Loucy (cell line): Measurements from ENCODE around the gene DGUOK.

Experiments
- H2AFZ ChIP-seq: fragments of 200-600 bp; sonication (generic); 2 replicates; pipeline ENCODE4 v1.6.0; 2016; ENCODE audit warnings: antibody characterized with exemption, mild to moderate bottlenecking, low read length, moderate library complexity
- H3F3A ChIP-seq: fragments of 200-600 bp; 2 replicates; pipeline ENCODE4 v1.6.0; 2016; ENCODE audit warnings: antibody characterized with exemption, low read depth, mild to moderate bottlenecking
- H3K27me3 ChIP-seq: fragments of 200-600 bp; sonication (generic); 2 replicates; pipeline ENCODE4 v1.6.1; 2014; ENCODE audit warnings: low read length, mild to moderate bottlenecking; ENCODE audit not compliant: insufficient read depth, poor library complexity, severe bottlenecking
- H3K36me3 ChIP-seq: fragments of 200-600 bp; sonication (generic); 2 replicates; pipeline ENCODE4 v1.6.1; 2016; ENCODE audit warnings: low read length; ENCODE audit not compliant: insufficient read depth
- H3K4me1 ChIP-seq: fragments of 200-600 bp; sonication (generic); 2 replicates; pipeline ENCODE4 v1.5.1; 2014; ENCODE audit warnings: low read length, mild to moderate bottlenecking; ENCODE audit not compliant: insufficient read depth, poor library complexity, severe bottlenecking
- H3K4me2 ChIP-seq: fragments of 200-600 bp; sonication (generic); 2 replicates; pipeline ENCODE4 v1.6.0; 2014; ENCODE audit warnings: antibody characterized with exemption, low read length, low read depth, mild to moderate bottlenecking; ENCODE audit not compliant: poor library complexity, severe bottlenecking
- H3K4me3 ChIP-seq: fragments of 200-600 bp; sonication (generic); 2 replicates; pipeline ENCODE4 v1.5.1; 2014; ENCODE audit warnings: low read length, mild to moderate bottlenecking, mixed read lengths; ENCODE audit not compliant: poor library complexity, severe bottlenecking
- H3K79me2 ChIP-seq: fragments of 200-600 bp; sonication (generic); 2 replicates; pipeline ENCODE4 v1.6.1; 2014; ENCODE audit warnings: low read length; ENCODE audit not compliant: insufficient read depth
- H3K9ac ChIP-seq: fragments of 200-600 bp; sonication (generic); 2 replicates; pipeline ENCODE4 v1.6.0; 2014; ENCODE audit warnings: mild to moderate bottlenecking, low read depth, low read length, moderate library complexity; ENCODE audit not compliant: poor library complexity, severe bottlenecking
- H3K9me2 ChIP-seq: fragments of 200-600 bp; sonication (generic); replicated peaks from 2 replicates; pipeline ENCODE4 v1.6.1; 2016; ENCODE audit warnings: low read depth, low read length, mixed read lengths
- H3K9me3 ChIP-seq: fragments of 200-600 bp; sonication (generic); 2 replicates; pipeline ENCODE4 v1.6.1; 2014; ENCODE audit warnings: mild to moderate bottlenecking, antibody characterized with exemption, low read length, low read depth; ENCODE audit not compliant: insufficient read depth
- H4K20me1 ChIP-seq: fragments of 200-600 bp; sonication (generic); 2 replicates; pipeline ENCODE4 v1.6.0; 2014; ENCODE audit warnings: antibody characterized with exemption, low read length, mild to moderate bottlenecking; ENCODE audit not compliant: insufficient read depth, poor library complexity, severe bottlenecking
- CTCF ChIP-seq: fragments of 200-600 bp; sonication (generic); conservative IDR thresholded peaks from 2 replicates; pipeline ENCODE4 v1.5.1; 2014; ENCODE audit warnings: mild to moderate bottlenecking, antibody characterized with exemption, low read length
- EZH2phosphoT487 ChIP-seq: fragments of 200-600 bp; IDR thresholded peaks from 2 replicates; pipeline ENCODE4 v1.6.1; 2018; ENCODE audit warnings: antibody characterized with exemption, mild to moderate bottlenecking, moderate library complexity, borderline replicate concordance

Gene DGUOK

GRCh38 chr2:73970141-73970803, 43.6 kb downstream of the DGUOK start:
- Histone ChIP-seq H3K79me2 (peaks cover 12% of the 10 kb centered on the region; the same call in 1 of the 2 replicates), H3K4me3 (peak overlapping the region; percentile 68), H3K4me2 (peak overlapping the region; percentile 93), H2AFZ (no peak overlapping the region), H3K9ac (peak overlapping the region; percentile 70), H3K4me1 (peaks cover 74% of the 10 kb centered on the region), H3K9me2 (no peaks in the 10 kb centered on the region), H3F3A (peaks cover 28% of the 10 kb centered on the region), H3K36me3 (no peaks in the 10 kb centered on the region), H3K27me3 (no peaks in the 10 kb centered on the region), H3K9me3 (no peaks in the 10 kb centered on the region), H4K20me1 (no peaks in the 10 kb centered on the region)
- no peak for TF ChIP-seq EZH2phosphoT487
- TF ChIP-seq CTCF = no peak

GRCh38 chr2:73970850-73971471, 44.3 kb downstream of the DGUOK start:
- Histone ChIP-seq H3K79me2 (peaks cover 12% of the 10 kb centered on the region; the same call in 1 of the 2 replicates), H3K9ac (peak overlapping the region; percentile 70), H2AFZ (no peak overlapping the region), H3K36me3 (no peaks in the 10 kb centered on the region), H3K9me3 (no peaks in the 10 kb centered on the region), H4K20me1 (no peaks in the 10 kb centered on the region), H3K27me3 (no peaks in the 10 kb centered on the region), H3K9me2 (no peaks in the 10 kb centered on the region), H3K4me1 (peaks cover 80% of the 10 kb centered on the region), H3K4me3 (peak overlapping the region; percentile 68), H3F3A (peaks cover 28% of the 10 kb centered on the region), H3K4me2 (peak overlapping the region; percentile 93)
- TF ChIP-seq EZH2phosphoT487 (no peak), CTCF (no peak)

GRCh38 chr2:73971722-73972121, 45.0 kb downstream of the DGUOK start:
- H3K4me3 ChIP-seq = peak overlapping the region; percentile 68
- peaks cover 12% of the 10 kb centered on the region; the same call in 1 of the 2 replicates for H3K79me2 ChIP-seq
- H3K27me3 ChIP-seq = no peaks in the 10 kb centered on the region
- H3K4me1 ChIP-seq = peaks cover 79% of the 10 kb centered on the region
- no peaks in the 10 kb centered on the region for H4K20me1 ChIP-seq
- H3K9me3 ChIP-seq = no peaks in the 10 kb centered on the region
- H3F3A ChIP-seq = peaks cover 28% of the 10 kb centered on the region
- H3K36me3 ChIP-seq = no peaks in the 10 kb centered on the region
- peak overlapping the region; percentile 70 for H3K9ac ChIP-seq
- H3K4me2 ChIP-seq = peak overlapping the region; percentile 93
- no peak for TF ChIP-seq EZH2phosphoT487
- no peak for TF ChIP-seq CTCF
- no peak overlapping the region for H2AFZ ChIP-seq
- no peaks in the 10 kb centered on the region for H3K9me2 ChIP-seq
